ENCODE measurements around the gene ZNF536.

The ZNF536 gene

GRCh38 chr19:30371960-30372824, at the start of gene ZNF536:
ZNF536 (plus strand) TSS chr19:30372384; CDS start chr19:30443563, 71,179 bp downstream.
- no peak for DNase-seq

GRCh38 chr19:30322641-30323320, 49.4 kb upstream of the ZNF536 start:
- no peak for DNase-seq

- DNase-seq = no peak
Observed at GRCh38 chr19:30323904-30324303, 48.3 kb upstream of the ZNF536 start.

GRCh38 chr19:30324982-30325381, 47.2 kb upstream of the ZNF536 start:
- no peak for DNase-seq

- no peak for DNase-seq
Observed at GRCh38 chr19:30325676-30326392, 46.4 kb upstream of the ZNF536 start.

GRCh38 chr19:30326393-30326710, 45.8 kb upstream of the ZNF536 start:
- DNase-seq = no peak

- no peak for DNase-seq
Observed at GRCh38 chr19:30327331-30327730, 44.9 kb upstream of the ZNF536 start.

- DNase-seq = no peak
Observed at GRCh38 chr19:30328096-30328495, 44.1 kb upstream of the ZNF536 start.

- DNase-seq = no peak
Observed at GRCh38 chr19:30330266-30330665, 41.9 kb upstream of the ZNF536 start.

- DNase-seq = no peak
Observed at GRCh38 chr19:30332445-30333234, 39.5 kb upstream of the ZNF536 start.

GRCh38 chr19:30333291-30334065, 38.7 kb upstream of the ZNF536 start:
- DNase-seq = no peak

GRCh38 chr19:30334841-30335240, 37.3 kb upstream of the ZNF536 start:
- DNase-seq = no peak

GRCh38 chr19:30335306-30335886, 36.8 kb upstream of the ZNF536 start:
- DNase-seq = no peak

- no peak for DNase-seq
Observed at GRCh38 chr19:30336290-30336689, 35.9 kb upstream of the ZNF536 start.

GRCh38 chr19:30338041-30338456, 34.1 kb upstream of the ZNF536 start:
- DNase-seq = no peak

- DNase-seq = no peak
Observed at GRCh38 chr19:30338878-30339623, 33.1 kb upstream of the ZNF536 start.

GRCh38 chr19:30339624-30340525, 32.3 kb upstream of the ZNF536 start:
- DNase-seq = no peak

- DNase-seq = no peak
Observed at GRCh38 chr19:30340771-30341561, 31.2 kb upstream of the ZNF536 start.

GRCh38 chr19:30341611-30342201, 30.5 kb upstream of the ZNF536 start:
- DNase-seq = no peak

Measured in HCEC 1CT (cell line).